Erythroblast (primary cell): ENCODE data around the gene ZNF638.

Source experiments
- GATA1 ChIP-seq: IDR thresholded peaks from 2 replicates; pipeline ENCODE4 v1.6.1; 2011; ENCODE audit warnings: low read depth, mild to moderate bottlenecking, control low read depth, low read length, moderate library complexity
- POLR2A ChIP-seq: IDR thresholded peaks from 2 replicates; pipeline ENCODE4 v1.6.1; 2011; ENCODE audit warnings: mild to moderate bottlenecking, low read length

- TF ChIP-seq POLR2A (no peak), GATA1 (no peak)
These were observed 40.2 kb upstream of the ZNF638 start for GRCh38 chr2:71291398-71291797.
